Stimulated activated CD4-positive, alpha-beta T cell treated with anti-CD3 and anti-CD28 coated beads, TNF-alpha, amount 100 ng/mL, for 1 hour (primary cell): ENCODE data around the gene HRCT1.
A peak's percentile ranks its signal among the peaks of the same experiment; 100 is the strongest.

Source experiments
- DNase-seq, 3 donors: peaks; one replicate each; pipeline ENCODE4 v3.0.0-alpha.2; 2020; ENCODE audit warnings: low read depth in 3 of 3, low spot score in 1 of 3

Gene HRCT1

DNA sequence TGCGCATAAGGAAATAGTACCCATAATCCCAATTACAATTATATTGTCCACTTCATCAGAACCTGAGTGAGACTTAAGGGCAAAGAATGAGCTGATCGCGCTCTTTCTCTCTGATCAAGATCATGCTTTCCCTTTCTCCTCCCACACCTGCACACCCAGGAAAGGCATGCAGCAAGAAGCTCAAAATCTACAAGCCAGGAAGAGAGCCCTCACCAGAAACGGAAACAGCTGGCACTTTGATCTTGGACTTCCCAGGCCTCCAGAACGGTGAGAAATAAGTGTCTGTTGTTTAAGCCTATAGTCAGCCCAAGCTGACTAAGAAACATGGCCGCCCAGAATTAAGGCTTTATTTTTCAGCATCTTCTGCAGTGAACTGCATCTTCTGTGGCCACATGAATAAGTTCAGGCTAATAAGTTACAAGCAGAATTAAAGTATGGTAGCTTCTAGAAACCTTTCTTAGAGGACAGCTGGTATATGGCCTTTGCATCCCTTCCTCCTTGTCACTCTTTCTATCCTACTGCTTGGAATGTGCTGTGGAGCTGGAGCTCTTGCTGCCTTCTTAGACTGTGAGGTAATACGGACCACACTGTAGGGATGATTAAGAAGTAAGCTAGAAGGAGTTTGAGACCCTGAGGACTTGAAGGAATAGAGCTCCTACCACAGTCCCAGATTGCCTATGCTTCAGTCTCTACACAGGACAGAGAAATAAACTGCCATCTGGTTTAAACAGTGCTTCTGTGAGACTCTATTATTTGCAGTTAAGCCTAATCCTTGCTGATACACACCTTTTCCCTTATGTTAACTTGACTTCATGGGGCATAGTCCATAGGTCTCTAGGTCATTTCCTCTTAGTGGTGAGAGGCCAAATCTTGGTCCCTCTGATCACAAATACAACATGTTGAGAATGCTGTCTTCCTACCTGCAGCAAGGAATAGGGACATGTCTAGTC, 34.7 kb downstream of the HRCT1 start:
- no peak for DNase-seq

DNA sequence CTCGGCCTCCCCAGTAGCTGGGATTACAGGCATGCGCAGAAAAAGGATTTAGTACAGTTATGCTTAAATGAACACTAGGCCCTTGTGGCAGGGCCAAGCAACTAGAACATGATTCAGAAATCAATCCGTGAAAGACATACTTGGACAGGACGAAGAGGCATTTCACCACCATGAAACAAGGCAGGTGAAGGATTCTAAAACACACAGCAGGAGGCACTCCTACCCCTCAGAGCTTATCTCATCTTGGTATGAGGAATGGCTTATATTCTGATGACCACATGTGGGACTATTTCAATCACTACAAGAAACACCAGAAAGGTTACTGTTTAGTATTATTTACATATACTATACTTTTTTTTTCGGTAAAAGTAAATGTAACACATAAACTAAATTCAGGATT, 36.3 kb downstream of the HRCT1 start:
- DNase-seq = no peak

DNA sequence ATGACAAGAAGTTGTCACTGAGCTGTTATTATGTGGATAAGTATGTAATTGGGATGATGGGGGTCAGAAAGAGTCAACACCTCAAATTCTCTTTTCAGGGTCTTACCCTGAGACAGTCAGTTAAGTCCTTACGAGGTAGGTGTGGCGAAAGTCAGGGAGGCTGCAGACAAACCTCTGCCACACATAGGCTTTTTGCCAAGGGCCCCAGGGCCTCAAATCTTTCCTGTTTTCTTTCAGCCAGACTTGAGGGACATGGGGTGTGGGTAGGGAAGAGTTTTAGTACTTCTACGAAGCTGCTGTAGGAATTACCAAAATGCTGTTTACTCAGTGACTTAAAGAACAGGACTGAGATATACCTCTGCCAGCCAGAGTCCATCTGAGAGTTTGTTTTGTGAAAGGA, 38.2 kb downstream of the HRCT1 start:
- DNase-seq = no peak

DNA sequence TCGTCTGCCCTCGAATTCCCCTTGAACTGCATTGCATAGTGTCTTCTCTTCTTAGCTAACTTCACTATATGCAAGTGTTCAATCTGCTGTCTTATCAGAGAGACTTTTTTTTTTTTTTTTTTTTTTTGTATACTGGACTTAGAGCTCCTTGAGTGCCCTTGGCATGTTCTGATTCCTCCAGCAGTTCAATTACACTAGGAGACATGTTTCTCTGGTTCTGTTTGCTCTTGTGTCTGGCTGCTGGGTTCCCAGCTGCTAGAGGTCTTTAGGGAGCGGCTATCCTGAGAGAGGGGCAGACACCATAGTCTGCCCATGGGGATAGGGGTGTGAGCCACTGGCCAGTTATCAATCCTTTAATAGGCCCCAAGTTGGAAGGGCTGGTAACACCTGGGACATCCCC, 38.8 kb downstream of the HRCT1 start:
- DNase-seq = no peak

DNA sequence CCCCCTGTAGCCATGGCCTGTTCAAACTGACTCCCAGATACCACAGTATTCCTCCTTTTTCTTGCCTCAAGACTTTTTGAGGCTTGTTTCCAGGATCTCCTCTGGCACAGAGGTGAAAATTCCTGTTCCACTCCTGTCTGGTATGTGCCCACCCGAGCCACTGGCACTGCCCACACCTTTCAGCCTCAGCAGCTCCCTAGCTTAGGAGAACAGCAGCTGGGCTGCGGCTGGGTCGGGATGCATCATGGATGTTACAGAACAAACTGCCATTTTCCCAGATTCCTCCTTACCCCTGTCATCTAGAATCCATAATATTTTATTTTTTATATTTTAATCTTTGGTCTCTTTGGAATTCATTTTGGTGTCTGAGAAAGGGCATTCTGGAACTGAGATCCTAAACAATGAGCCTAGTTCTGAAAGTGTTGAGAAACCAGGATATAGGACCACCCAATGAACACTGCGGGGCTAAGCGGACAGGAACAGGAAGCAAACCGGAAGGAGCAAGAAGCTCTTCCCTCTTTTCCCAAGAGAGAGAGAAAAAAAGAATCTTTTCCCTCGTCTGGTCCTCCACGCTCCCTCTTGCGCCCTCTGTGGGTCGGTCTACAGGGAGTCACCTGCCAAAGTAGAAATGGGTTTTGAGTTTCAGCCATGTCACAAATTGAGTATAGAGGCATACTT, 39.5 kb downstream of the HRCT1 start:
- DNase-seq = peak; percentile 13 to 56 (median 13)

DNA sequence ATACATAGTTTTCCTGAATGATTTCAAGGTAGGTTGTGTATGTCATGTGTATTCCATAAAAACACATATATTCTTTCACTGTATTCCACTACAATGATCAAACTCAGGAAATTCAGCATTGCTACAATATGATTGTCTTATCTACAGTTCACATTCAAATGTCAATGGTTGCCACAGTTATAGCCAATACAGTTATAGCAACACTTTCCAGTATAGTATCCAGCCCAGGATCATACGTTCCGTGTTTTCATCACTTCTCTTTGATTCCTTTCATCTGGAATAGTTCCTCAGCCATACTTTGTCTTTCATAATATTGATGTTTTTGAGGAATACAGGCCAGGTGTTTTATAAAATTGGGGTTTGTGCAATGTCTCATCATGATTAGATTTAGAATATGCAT, 42.4 kb downstream of the HRCT1 start:
- no peak for DNase-seq

DNA sequence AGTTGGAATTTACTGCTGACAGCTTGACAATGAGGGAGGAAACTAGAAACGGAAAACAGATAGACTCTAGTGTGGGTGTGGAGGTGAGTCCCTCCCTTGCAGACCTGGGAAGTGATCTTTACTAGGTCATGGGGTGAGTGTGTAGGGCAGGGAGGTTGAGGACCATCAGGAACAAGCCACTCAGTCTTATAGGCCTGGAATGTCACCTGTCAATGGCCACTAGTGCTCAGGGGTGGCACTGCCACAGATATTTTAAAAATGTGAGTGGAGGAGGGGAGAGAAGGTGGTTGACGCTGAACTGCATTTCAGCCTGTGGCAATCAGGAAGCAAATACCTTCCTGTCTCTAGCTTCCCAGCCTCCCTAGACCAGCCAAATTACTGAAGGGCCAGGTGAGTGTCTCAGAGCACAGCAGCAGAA, 42.9 kb downstream of the HRCT1 start:
- DNase-seq = no peak

DNA sequence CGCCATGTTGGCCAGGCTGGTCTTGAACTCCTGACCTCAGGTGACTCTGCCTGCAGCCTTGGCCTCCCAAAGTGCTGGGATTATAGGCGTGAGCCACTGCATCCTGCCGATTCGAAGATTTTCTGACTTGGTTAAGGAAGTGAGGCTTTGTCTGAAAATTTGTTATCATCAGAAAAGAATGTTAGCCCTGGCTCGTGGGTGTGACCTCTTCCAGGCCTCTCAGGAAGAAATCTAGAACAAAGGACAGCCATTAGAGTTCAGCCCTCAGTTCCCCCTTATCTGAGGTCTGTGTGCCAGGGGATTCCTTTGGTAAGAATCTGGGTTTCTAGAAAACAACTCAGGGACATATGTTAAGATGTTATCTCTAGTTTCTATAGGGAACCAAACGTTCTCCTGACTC, 45.7 kb downstream of the HRCT1 start:
- DNase-seq = no peak

DNA sequence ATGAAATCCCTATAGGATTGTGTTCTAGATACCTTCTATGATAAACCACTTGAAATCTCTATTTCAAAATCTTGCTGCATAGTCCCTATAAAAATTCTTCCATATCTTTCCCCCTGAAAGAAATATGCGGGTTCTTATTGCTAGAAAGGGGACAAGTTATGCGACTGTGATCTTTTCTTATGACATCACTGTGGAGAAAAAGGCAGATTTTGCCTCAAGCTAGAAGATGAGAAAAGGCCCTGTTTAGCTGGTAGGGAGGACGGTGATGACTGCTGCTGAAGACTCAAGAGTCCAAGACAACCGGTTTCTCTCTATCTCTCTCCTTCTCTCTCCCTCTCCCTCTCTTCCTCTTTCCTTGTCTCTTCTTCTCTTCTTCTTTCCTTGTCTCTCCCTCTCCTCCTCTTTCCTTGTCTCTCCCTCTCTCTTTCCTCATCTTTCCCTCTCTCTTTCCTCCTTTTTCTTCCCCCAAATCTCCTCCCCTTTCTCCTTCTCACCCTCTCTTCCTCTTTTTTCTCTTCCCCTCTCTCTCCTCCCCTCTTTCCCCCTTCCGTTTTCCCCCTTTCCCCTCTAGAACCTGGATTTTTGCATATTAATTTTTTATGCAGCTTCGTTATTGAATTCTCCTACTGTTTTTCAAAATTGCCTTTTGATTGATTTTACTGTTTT, 46.7 kb downstream of the HRCT1 start:
- no peak for DNase-seq

DNA sequence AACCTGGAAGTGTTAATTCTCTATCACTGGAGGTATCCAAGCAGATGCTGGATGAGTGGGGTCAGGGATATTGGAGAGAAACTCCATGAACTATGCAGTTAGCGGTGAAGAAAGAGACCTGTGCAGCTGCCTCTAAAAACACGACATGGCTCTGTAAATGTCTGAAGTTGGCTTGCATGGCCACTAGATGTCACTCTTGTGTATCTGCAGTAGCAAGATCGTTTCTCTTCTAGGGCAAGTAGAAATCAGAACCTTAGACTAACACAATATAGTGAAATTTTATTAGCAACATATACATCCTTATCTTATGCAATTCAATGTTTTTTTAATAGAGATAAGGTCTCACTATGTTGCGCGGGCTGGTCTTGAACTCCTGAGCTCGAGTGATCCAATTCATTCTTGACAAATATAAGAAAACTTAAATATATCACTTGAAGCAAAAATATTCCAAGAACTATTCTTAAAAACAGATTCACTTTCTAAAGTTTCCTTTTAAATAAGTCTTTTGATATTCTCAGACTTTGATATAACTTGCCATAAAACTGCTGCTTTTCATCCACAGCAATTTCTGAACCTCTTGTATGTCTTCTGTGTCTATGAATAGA, 49.0 kb downstream of the HRCT1 start:
- DNase-seq = no peak

DNA sequence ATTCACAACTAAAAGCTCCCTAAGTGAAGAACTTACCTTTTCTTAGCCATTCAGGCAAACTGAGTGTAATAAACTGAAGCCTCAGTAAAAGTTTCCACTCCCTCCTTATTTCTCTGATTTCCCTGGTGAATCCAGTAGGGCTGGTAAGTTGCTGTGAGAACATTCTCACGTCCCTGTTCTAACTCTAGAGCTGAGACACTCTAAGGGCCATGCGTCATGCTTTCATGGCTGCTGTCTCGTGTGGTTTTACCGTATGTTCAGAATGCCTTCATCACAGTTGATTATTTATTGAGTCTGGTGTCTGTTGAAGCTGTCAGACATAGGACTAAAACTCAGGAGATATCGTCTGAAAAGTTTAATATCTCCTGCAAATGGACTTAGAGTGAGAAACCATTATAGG, 50.6 kb downstream of the HRCT1 start:
- DNase-seq = no peak
